HepG2 (cell line): ENCODE measurements around the gene GJD3. TPM values are rescaled to one million over a fixed set of nuclear protein-coding genes. Genes with fewer than 3 reads are reported as not detected.
"Not testable (repeated sequence)": the region's sequence is repeated elsewhere in the genome, so short reads cannot be mapped to it uniquely, and the experiment has no call there.

ENCODE experiments used
- ATAC-seq: fragments of 200-7000 bp; cut with Tn5 transposase; 3 replicates; pipeline ENCODE4 v1.9.1; 2020; ENCODE audit warnings: mild to moderate bottlenecking, moderate library complexity
- BruUV-seq: library from RNA; stranded (reverse); fragments of 400-500 nt; replicated peaks from 2 replicates; lab custom pipeline; 2021; lab: Mats Ljungman, UMichigan
- CTCF ChIA-PET: fragments of 300-600 bp; formaldehyde crosslinking; extraction: SDS; loops from one replicate; lab custom pipeline; 2021; ENCODE audit warnings: low total read pairs, inconsistent platforms, low intra/inter-chr PET ratio; lab: Yijun Ruan, JAX
- POLR2A ChIA-PET: fragments of 350-600 bp; sonication (Branson Sonifier 250); formaldehyde crosslinking; loops from one replicate; lab custom pipeline; 2020; ENCODE audit warnings: antibody characterized with exemption, inconsistent platforms; lab: Yijun Ruan, JAX
- DNase-seq: peaks from one replicate; pipeline ENCODE4 v3.0.0-alpha.2; 2015; ENCODE audit warnings: low spot score
- FAIRE-seq: peaks from 3 replicates; lab custom pipeline; 2011; peaks lifted over from hg19 to GRCh38; lab: Jason Lieb, UNC
- H2AFZ ChIP-seq: one replicate; pipeline ENCODE4 v1.6.1; 2011; ENCODE audit warnings: low read length, inconsistent platforms
- H3K27ac ChIP-seq: fragments of 300-600 bp; 3 replicates; pipeline ENCODE4 v1.8.0; 2011; ENCODE audit warnings: mixed run types, mild to moderate bottlenecking, mixed read lengths, low read length, inconsistent platforms; ENCODE audit not compliant: insufficient read depth; ENCODE audit errors: extremely low read length
- H3K27me3 ChIP-seq, 2 experiments: fragments of 200-600 bp in 1 of 2; 2 replicates in 1 of 2; 3 replicates in 1 of 2; pipeline versions ENCODE4 v1.6.0 to v1.8.0; 2011; ENCODE audit warnings: low read length in 2 of 2, mild to moderate bottlenecking in 2 of 2, moderate library complexity in 2 of 2, inconsistent platforms in 1 of 2; ENCODE audit not compliant: insufficient read depth in 2 of 2, control insufficient read depth in 1 of 2
- H3K36me3 ChIP-seq, 2 experiments: fragments of 200-600 bp in 1 of 2; replicated peaks in 1 of 2; 2 replicates in 1 of 2; 3 replicates in 1 of 2; pipeline versions ENCODE4 v1.5.1 to v1.8.0; 2011; ENCODE audit warnings: low read length in 2 of 2, inconsistent platforms in 1 of 2; ENCODE audit not compliant: insufficient read depth in 2 of 2, control insufficient read depth in 1 of 2
- H3K4me1 ChIP-seq: 2 replicates; pipeline ENCODE4 v1.5.1; 2012; ENCODE audit warnings: low read length, inconsistent platforms; ENCODE audit not compliant: insufficient read depth
- H3K4me2 ChIP-seq: 2 replicates; pipeline ENCODE4 v1.6.0; 2011; ENCODE audit warnings: low read depth, low read length, inconsistent platforms
- H3K4me3 ChIP-seq, 3 experiments: fragments of 200-600 bp in 1 of 3; sonication (generic), shearing (Covaris generic) in 1 of 3; replicated peaks in 1 of 3; 2 replicates each; pipeline ENCODE4 v1.5.1; 2011 to 2016; ENCODE audit warnings: low read length in 3 of 3, inconsistent platforms in 2 of 3, low read depth in 2 of 3, mild to moderate bottlenecking in 2 of 3, control low read depth in 1 of 3, mixed read lengths in 1 of 3; ENCODE audit not compliant: insufficient read depth in 1 of 3
- H3K79me2 ChIP-seq: one replicate; pipeline ENCODE4 v1.6.1; 2011; ENCODE audit warnings: low read length, inconsistent platforms; ENCODE audit not compliant: insufficient read depth
- H3K9ac ChIP-seq: 2 replicates; pipeline ENCODE4 v1.6.0; 2011; ENCODE audit warnings: mild to moderate bottlenecking, low read depth, low read length, inconsistent platforms; ENCODE audit not compliant: insufficient read depth
- H3K9me3 ChIP-seq: 2 replicates; pipeline ENCODE4 v1.5.1; 2012; ENCODE audit warnings: mild to moderate bottlenecking, low read length
- H4K20me1 ChIP-seq: 2 replicates; pipeline ENCODE4 v1.6.0; 2011; ENCODE audit warnings: inconsistent platforms, mild to moderate bottlenecking, low read length, moderate library complexity; ENCODE audit not compliant: insufficient read depth
- FOXJ3 ChIP-seq: sonication (generic); formaldehyde crosslinking; IDR thresholded peaks from 2 replicates; pipeline ENCODE4 v1.4.0; 2020; ENCODE audit warnings: missing genetic modification reagents, mild to moderate bottlenecking, borderline replicate concordance
- HOXA3 ChIP-seq: sonication (generic); formaldehyde crosslinking; IDR thresholded peaks from 2 replicates; pipeline ENCODE4 v1.5.0; 2020; ENCODE audit warnings: missing genetic modification reagents
- MAFK ChIP-seq, 2 experiments: IDR thresholded peaks in 1 of 2; conservative IDR thresholded peaks in 1 of 2; 2 replicates each; pipeline ENCODE4 v1.6.1; 2011; ENCODE audit warnings: improper control_type of control experiment in 2 of 2, low read length in 2 of 2
- SP140L ChIP-seq: sonication (generic); formaldehyde crosslinking; IDR thresholded peaks from 2 replicates; pipeline ENCODE4 v1.4.0; 2020; ENCODE audit warnings: missing genetic modification reagents, borderline replicate concordance
- ZNF121 ChIP-seq: sonication (generic); formaldehyde crosslinking; IDR thresholded peaks from 2 replicates; pipeline ENCODE4 v1.5.0; 2020; ENCODE audit warnings: mild to moderate bottlenecking, missing genetic modification reagents
- ZNF672 ChIP-seq: sonication (generic); formaldehyde crosslinking; IDR thresholded peaks from 2 replicates; pipeline ENCODE4 v1.8.1; 2022; ENCODE audit warnings: missing genetic modification reagents
- ZSCAN21 ChIP-seq: sonication (generic); formaldehyde crosslinking; IDR thresholded peaks from 2 replicates; pipeline ENCODE4 v1.8.0; 2022; ENCODE audit warnings: mild to moderate bottlenecking, missing genetic modification reagents, moderate library complexity, borderline replicate concordance
- WGBS: methylation state at CpG from one replicate; pipeline ENCODE4 v1.1.6; 2017; ENCODE audit warnings: low lambda C conversion rate; 5-methylcytosine and 5-hydroxymethylcytosine counted together
- in situ Hi-C: cut with HindIII; loops from 2 replicates; pipeline ENCODE4 v1.10.0; 2017; ENCODE audit warnings: low pct_unique_long_range_greater_than_20kb; ENCODE audit not compliant: extremely low pct_ligation_motif_present
- intact Hi-C: fragments of 100-400 bp; cut with micrococcal nuclease; formaldehyde crosslinking; loops from one replicate; pipeline ENCODE4 v1.10.0; 2022; ENCODE audit not compliant: unreplicated experiment
- polyA plus RNA-seq, 8 experiments: library from polyadenylated mRNA; depleted of rRNA in 3 of 8; stranded (reverse) in 7 of 8; unstranded in 1 of 8; fragments of >200 nt; fragmentation: Illumina TruSeq in 4 of 8; extraction: Trizol in 4 of 8; gene quantifications; 2 replicates each; pipeline versions ENCODE4 v1.2.1 to v1.2.3, GENCODE V29; 2011 to 2016; ENCODE audit warnings: low read depth in 4 of 8, missing spikeins in 1 of 8, mixed read lengths in 1 of 8; ENCODE audit not compliant: insufficient read depth in 1 of 8
- total RNA-seq, 5 experiments: library from RNA; depleted of rRNA; stranded (reverse); fragments of >200 nt; fragmentation: Illumina TruSeq; extraction: Trizol; gene quantifications; 2 replicates each; pipeline ENCODE4 v1.2.3, GENCODE V29; 2016; ENCODE audit warnings: low read depth in 1 of 5

Gene GJD3
- total and polyA plus RNA-seq, 2 of the 13 experiments (the other 11 are each of a cell fraction or from before 2014, with no cell fraction given): not detected

DNA sequence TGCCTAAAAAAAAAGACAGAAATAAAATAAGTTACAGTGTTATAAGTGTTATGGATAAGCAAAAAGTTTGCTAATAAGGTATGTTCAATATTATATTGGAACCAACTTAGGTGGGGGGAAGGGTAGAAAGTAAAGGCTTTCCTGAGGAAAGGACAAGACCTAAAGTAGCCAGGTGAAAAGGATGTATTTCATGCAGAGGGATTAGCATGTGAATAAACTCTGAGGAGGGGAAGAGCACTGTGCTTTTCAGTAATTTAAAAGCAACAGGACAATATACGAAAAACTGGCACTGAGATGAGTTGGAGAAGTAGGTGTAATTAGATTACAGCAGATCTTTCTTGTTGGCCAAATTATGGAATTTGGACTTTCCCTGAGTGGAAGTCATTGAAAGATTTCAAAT, 45.5 kb upstream of the GJD3 start (continued):
- TF ChIP-seq HOXA3 (CRISPR knock-in tag): no peak
- no peak for TF ChIP-seq SP140L
- no peak for TF ChIP-seq FOXJ3

DNA sequence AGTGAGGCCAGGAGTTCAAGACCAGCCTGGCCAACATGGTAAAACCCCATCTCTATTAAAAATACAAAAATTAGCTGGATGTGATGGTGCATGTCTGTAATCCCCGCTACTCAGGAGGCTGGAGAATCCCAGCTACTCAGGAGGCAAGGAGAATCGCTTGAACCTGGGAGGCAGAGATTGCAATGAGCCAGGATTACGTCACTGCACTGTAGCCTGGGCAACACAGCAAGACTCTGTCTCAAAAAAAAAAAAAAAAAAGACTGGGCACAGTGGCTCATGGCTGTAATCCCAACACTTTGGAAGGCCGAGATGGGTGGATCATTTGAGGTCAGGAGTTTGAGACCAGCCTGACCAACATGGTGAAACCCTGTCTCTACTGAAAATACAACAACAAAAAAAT, 45.0 kb upstream of the GJD3 start:
- CTCF ChIA-PET, BruUV-seq: not testable (repeated sequence)
- POLR2A ChIA-PET: interaction anchor here (0.7 kb wide), 1 partner anchor 41 kb away, joined by 3 read pairs; no protein-coding TSS in a partner anchor

DNA sequence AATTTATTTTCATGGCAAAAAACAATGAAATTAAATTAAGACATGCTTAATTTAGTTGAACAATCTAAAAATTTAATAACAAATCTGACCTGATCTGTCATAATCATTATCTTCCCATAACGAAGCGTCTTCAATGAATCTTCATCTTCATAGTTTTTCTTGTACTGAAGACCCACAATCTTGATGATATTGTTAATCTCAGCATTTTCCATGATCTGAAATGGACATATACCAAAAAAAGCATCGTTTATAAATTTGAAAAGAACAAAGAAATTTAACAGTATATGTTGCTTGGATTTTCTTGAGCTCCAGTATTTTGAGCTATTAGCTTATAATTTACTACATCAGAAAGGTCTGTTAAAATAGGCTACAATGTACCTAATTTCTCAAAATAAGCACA, 42.9 kb upstream of the GJD3 start:
- intact Hi-C loops: no loop called here
- CTCF ChIA-PET: no interaction called here
- peaks cover 5% of the 10 kb centered on the region for H3K79me2 ChIP-seq

More for the DNA sequence above, 45.0 kb upstream of the GJD3 start:
- H3K27me3 ChIP-seq, H3K4me2 ChIP-seq, H3K4me3 ChIP-seq, in situ Hi-C loops, FAIRE-seq, H4K20me1 ChIP-seq, H3K4me1 ChIP-seq, H3K9me3 ChIP-seq, H2AFZ ChIP-seq, ATAC-seq, DNase-seq, intact Hi-C loops, H3K9ac ChIP-seq, H3K27ac ChIP-seq: not testable (repeated sequence)
- H3K36me3 ChIP-seq: peaks cover 11 to 84% of the 10 kb centered on the region in 2 experiments
- 97% methylated on average over 4 of the region's 4 CpGs for WGBS
- TF ChIP-seq ZNF121 (CRISPR knock-in tag): peak; percentile 90
- H3K79me2 ChIP-seq: peaks cover 14% of the 10 kb centered on the region

More for the DNA sequence above, 42.9 kb upstream of the GJD3 start:
- Histone ChIP-seq H3K27ac (no peak overlapping the region), H3K4me2 (no peak overlapping the region), H3K27me3 (no peaks in the 10 kb centered on the region), H4K20me1 (no peaks in the 10 kb centered on the region; the same call in 1 of the 2 replicates), H3K36me3 (peaks cover 17 to 87% of the 10 kb centered on the region in 2 experiments), H2AFZ (no peak overlapping the region), H3K4me1 (no peaks in the 10 kb centered on the region), H3K4me3 (no peak overlapping the region)
- in situ Hi-C loops: no loop called here
- POLR2A ChIA-PET: interaction anchor here (0.7 kb wide), 1 partner anchor 10 kb away, joined by 3 read pairs; the partner anchor contains the start of gene TOP2A
- DNase-seq: no peak
- no peak for ATAC-seq
- WGBS: 97% methylated on average over 3 of the region's 3 CpGs
- TF ChIP-seq MAFK (conservative IDR thresholded peaks at IDR 0.05 in 1 of 2, IDR thresholded peaks at IDR 0.05 in 1 of 2; ENCODE audit: low read length in 2 of 2) (peak in 1 of 2 experiments; percentile 52; a peak in 1 of 4 replicates), ZSCAN21 (no peak), ZNF672 (CRISPR knock-in tag) (no peak)
- TF ChIP-seq, all 625 proteins: peak for 1
- Histone ChIP-seq H3K9me3 (no peaks in the 10 kb centered on the region), H3K9ac (no peak overlapping the region)
- FAIRE-seq: no peak
- no TSS peak for BruUV-seq
